Prostate gland (tissue), 2 donors: ENCODE measurements around the gene PLA2G2C.

Experiments used
- CTCF ChIP-seq, 4 experiments: fragments of 200-600 bp in 2 of 4; fragments of 450-650 bp in 2 of 4; sonication (generic) in 2 of 4; IDR thresholded peaks; 1 replicate in 3 of 4; 2 replicates in 1 of 4; pipeline ENCODE4 v1.5.1; 2016 to 2019; ENCODE audit warnings: antibody characterized with exemption in 4 of 4, mild to moderate bottlenecking in 2 of 4, moderate library complexity in 2 of 4
- POLR2A ChIP-seq: fragments of 450-650 bp; IDR thresholded peaks from one replicate; pipeline ENCODE4 v1.6.1; 2016; ENCODE audit warnings: antibody characterized with exemption, mild to moderate bottlenecking
- POLR2AphosphoS5 ChIP-seq: sonication (generic); formaldehyde crosslinking; IDR thresholded peaks from one replicate; pipeline ENCODE4 v1.6.1; 2017; ENCODE audit warnings: antibody characterized with exemption

GRCh38 chr1:20211511-20211931 lies 25.2 kb upstream of the PLA2G2C start:
- TF ChIP-seq CTCF (IDR thresholded peaks at IDR 0.05) (no peak), POLR2A (no peak), POLR2AphosphoS5 (no peak)
